Cerebellar nuclear complex (tissue), 1 donor: ENCODE data around the gene CFAP46.
"Not testable (repeated sequence)": the region's sequence is repeated elsewhere in the genome, so short reads cannot be mapped to it uniquely, and the experiment has no call there.

Experiments used
- DNase-seq, 2 experiments: peaks; one replicate each; lab custom pipeline; 2025; lab: John Stamatoyannopoulos, UW

The CFAP46 gene

GRCh38 chr10:132913559-132914115 is 28.7 kb downstream of the CFAP46 start:
- DNase-seq: no peak

- DNase-seq: no peak
Observed at GRCh38 chr10:132912713-132913558, 29.4 kb downstream of the CFAP46 start.

GRCh38 chr10:132912225-132912712 is 30.1 kb downstream of the CFAP46 start:
- no peak for DNase-seq

- no peak for DNase-seq
Observed at GRCh38 chr10:132911786-132912097, 30.6 kb downstream of the CFAP46 start.

GRCh38 chr10:132910901-132911785 is 31.2 kb downstream of the CFAP46 start:
- no peak for DNase-seq

GRCh38 chr10:132910186-132910880 is 32.0 kb downstream of the CFAP46 start:
- no peak for DNase-seq

- DNase-seq: no peak
Observed at GRCh38 chr10:132909491-132910071, 32.8 kb downstream of the CFAP46 start.

GRCh38 chr10:132908621-132909295 is 33.6 kb downstream of the CFAP46 start:
- DNase-seq: no peak

GRCh38 chr10:132907821-132908620 is 34.3 kb downstream of the CFAP46 start:
- DNase-seq: no peak

- no peak for DNase-seq
Observed at GRCh38 chr10:132906836-132907235, 35.5 kb downstream of the CFAP46 start.

- no peak for DNase-seq
Observed at GRCh38 chr10:132906106-132906505, 36.3 kb downstream of the CFAP46 start.

GRCh38 chr10:132905661-132906060 is 36.7 kb downstream of the CFAP46 start:
- DNase-seq: no peak

GRCh38 chr10:132904814-132905649 is 37.3 kb downstream of the CFAP46 start:
- no peak for DNase-seq

- DNase-seq: no peak
Observed at GRCh38 chr10:132904181-132904813, 38.1 kb downstream of the CFAP46 start.

- DNase-seq: not testable (repeated sequence)
Observed at GRCh38 chr10:132902656-132903575, 39.5 kb downstream of the CFAP46 start.

GRCh38 chr10:132901351-132901750 is 41.0 kb downstream of the CFAP46 start:
- DNase-seq: no peak

GRCh38 chr10:132900211-132900756 is 42.1 kb downstream of the CFAP46 start:
- DNase-seq: no peak
